Mucosa of rectum (tissue), 2 donors: ENCODE data around the gene GPR55.

ENCODE experiments used
- H3K27ac ChIP-seq, 2 donors: one replicate each; pipeline ENCODE4 v1.7.0; 2013; ENCODE audit warnings: inconsistent platforms in 2 of 2, low read depth in 2 of 2, low read length in 2 of 2
- H3K27me3 ChIP-seq, 2 donors: one replicate each; pipeline ENCODE4 v1.7.0; 2013; ENCODE audit warnings: low read length in 2 of 2; ENCODE audit not compliant: control insufficient read depth in 2 of 2, insufficient read depth in 2 of 2
- H3K36me3 ChIP-seq, 2 donors: one replicate each; pipeline ENCODE4 v1.7.0; 2013; ENCODE audit warnings: low read length in 2 of 2; ENCODE audit not compliant: control insufficient read depth in 2 of 2, insufficient read depth in 2 of 2
- H3K4me1 ChIP-seq, 2 donors: one replicate each; pipeline ENCODE4 v1.7.0; 2013; ENCODE audit warnings: low read length in 2 of 2, mild to moderate bottlenecking in 1 of 2; ENCODE audit not compliant: control insufficient read depth in 2 of 2, insufficient read depth in 2 of 2
- H3K4me3 ChIP-seq, 2 donors: one replicate each; pipeline ENCODE4 v1.7.0; 2013; ENCODE audit warnings: low read length in 2 of 2
- H3K9ac ChIP-seq, 2 donors: one replicate each; pipeline ENCODE4 v1.7.0; 2013; ENCODE audit warnings: low read length in 2 of 2, low read depth in 1 of 2, mild to moderate bottlenecking in 1 of 2
- H3K9me3 ChIP-seq, 2 donors: one replicate each; pipeline ENCODE4 v1.7.0; 2013; ENCODE audit warnings: low read length in 2 of 2; ENCODE audit not compliant: control insufficient read depth in 2 of 2
- donor health status: healthy.
- donor health status: Normal muscosa, but diverticular disease.

The GPR55 gene

GRCh38 chr2:230891509-230891908, 33.5 kb downstream of the GPR55 start:
- no peak overlapping the region for H3K9ac ChIP-seq
- H3K4me1 ChIP-seq = peaks cover 20 to 23% of the 10 kb centered on the region in 2 donors

GRCh38 chr2:230891064-230891463, 34.0 kb downstream of the GPR55 start:
- Histone ChIP-seq H3K9me3 (peaks cover 0 to 1% of the 10 kb centered on the region in 2 donors), H3K27ac (no peak overlapping the region), H3K27me3 (no peaks in the 10 kb centered on the region), H3K4me1 (peaks cover 15 to 18% of the 10 kb centered on the region in 2 donors), H3K9ac (no peak overlapping the region), H3K36me3 (no peaks in the 10 kb centered on the region), H3K4me3 (no peak overlapping the region)

More at GRCh38 chr2:230891509-230891908, 33.5 kb downstream of the GPR55 start:
- Histone ChIP-seq H3K4me3 (no peak overlapping the region), H3K9me3 (peaks cover 0 to 1% of the 10 kb centered on the region in 2 donors), H3K27me3 (no peaks in the 10 kb centered on the region), H3K36me3 (no peaks in the 10 kb centered on the region), H3K27ac (no peak overlapping the region)

- Histone ChIP-seq H3K9ac (no peak overlapping the region), H3K4me1 (peaks cover 13 to 14% of the 10 kb centered on the region in 2 donors), H3K9me3 (peaks cover 0 to 1% of the 10 kb centered on the region in 2 donors), H3K27ac (no peak overlapping the region), H3K27me3 (no peaks in the 10 kb centered on the region), H3K36me3 (no peaks in the 10 kb centered on the region), H3K4me3 (no peak overlapping the region)
Observed at GRCh38 chr2:230890646-230891045, 34.4 kb downstream of the GPR55 start.

GRCh38 chr2:230889911-230890601, 35.0 kb downstream of the GPR55 start:
- no peak overlapping the region for H3K4me3 ChIP-seq
- no peak overlapping the region for H3K27ac ChIP-seq
- no peaks in the 10 kb centered on the region for H3K36me3 ChIP-seq
- H3K27me3 ChIP-seq = no peaks in the 10 kb centered on the region
- peaks cover 8 to 10% of the 10 kb centered on the region in 2 donors for H3K4me1 ChIP-seq
- H3K9me3 ChIP-seq = peaks cover 0 to 1% of the 10 kb centered on the region in 2 donors
- no peak overlapping the region for H3K9ac ChIP-seq

GRCh38 chr2:230888824-230889400, 36.1 kb downstream of the GPR55 start:
- Histone ChIP-seq H3K36me3 (no peaks in the 10 kb centered on the region), H3K27me3 (no peaks in the 10 kb centered on the region), H3K9ac (no peak overlapping the region), H3K4me3 (no peak overlapping the region), H3K4me1 (peaks cover 0 to under 1% of the 10 kb centered on the region in 2 donors), H3K27ac (no peak overlapping the region), H3K9me3 (peaks cover 0 to 1% of the 10 kb centered on the region in 2 donors)

- Histone ChIP-seq H3K4me1 (peaks cover 0 to 3% of the 10 kb centered on the region in 2 donors), H3K36me3 (no peaks in the 10 kb centered on the region), H3K9ac (no peak overlapping the region), H3K9me3 (no peaks in the 10 kb centered on the region), H3K4me3 (no peak overlapping the region), H3K27ac (no peak overlapping the region), H3K27me3 (no peaks in the 10 kb centered on the region)
Observed at GRCh38 chr2:230887342-230887741, 37.7 kb downstream of the GPR55 start.

- H3K4me3 ChIP-seq = no peak overlapping the region
- H3K9ac ChIP-seq = no peak overlapping the region
- H3K4me1 ChIP-seq = peaks cover 0 to 3% of the 10 kb centered on the region in 2 donors
- peaks cover 0 to 3% of the 10 kb centered on the region in 2 donors for H3K36me3 ChIP-seq
- H3K9me3 ChIP-seq = no peaks in the 10 kb centered on the region
- no peak overlapping the region for H3K27ac ChIP-seq
- H3K27me3 ChIP-seq = no peaks in the 10 kb centered on the region
Observed at GRCh38 chr2:230886671-230887071, 38.4 kb downstream of the GPR55 start.

- H3K4me3 ChIP-seq = no peak overlapping the region
- no peaks in the 10 kb centered on the region for H3K27me3 ChIP-seq
- H3K27ac ChIP-seq = no peak overlapping the region
- H3K36me3 ChIP-seq = peaks cover 0 to 3% of the 10 kb centered on the region in 2 donors
- peaks cover 0 to 4% of the 10 kb centered on the region in 2 donors for H3K4me1 ChIP-seq
- no peaks in the 10 kb centered on the region for H3K9me3 ChIP-seq
- no peak overlapping the region for H3K9ac ChIP-seq
Observed at GRCh38 chr2:230886206-230886605, 38.8 kb downstream of the GPR55 start.

GRCh38 chr2:230885463-230886130, 39.4 kb downstream of the GPR55 start:
- no peak overlapping the region for H3K9ac ChIP-seq
- peaks cover 0 to 3% of the 10 kb centered on the region in 2 donors for H3K36me3 ChIP-seq
- H3K27ac ChIP-seq = no peak overlapping the region
- no peak overlapping the region for H3K4me3 ChIP-seq
- peaks cover under 1 to 9% of the 10 kb centered on the region in 2 donors for H3K4me1 ChIP-seq
- H3K9me3 ChIP-seq = no peaks in the 10 kb centered on the region
- H3K27me3 ChIP-seq = no peaks in the 10 kb centered on the region

GRCh38 chr2:230881840-230882239, 43.2 kb downstream of the GPR55 start:
- Histone ChIP-seq H3K9me3 (no peaks in the 10 kb centered on the region), H3K4me1 (peaks cover 30 to 39% of the 10 kb centered on the region in 2 donors), H3K36me3 (peaks cover 13 to 22% of the 10 kb centered on the region in 2 donors), H3K27ac (no peak overlapping the region), H3K9ac (no peak overlapping the region), H3K4me3 (no peak overlapping the region), H3K27me3 (no peaks in the 10 kb centered on the region)
